K562 (cell line): ENCODE measurements around the gene PLGRKT. TPM values are rescaled to one million over a fixed set of nuclear protein-coding genes. Genes with fewer than 3 reads are reported as not detected.
A peak's percentile ranks its signal among the peaks of the same experiment; 100 is the strongest.

Experiments used
- ATAC-seq: fragments of 200-7000 bp; cut with Tn5 transposase; 3 replicates; pipeline ENCODE4 v1.9.1; 2020; ENCODE audit warnings: moderate library complexity
- BruUV-seq: library from RNA; stranded (reverse); fragments of 400-500 nt; replicated peaks from 2 replicates; lab custom pipeline; 2021; lab: Mats Ljungman, UMichigan
- CTCF ChIA-PET: fragments of 300-600 bp; formaldehyde crosslinking; extraction: SDS; loops from one replicate; lab custom pipeline; 2021; ENCODE audit warnings: low intra/inter-chr PET ratio; lab: Yijun Ruan, JAX
- POLR2A ChIA-PET: fragments of 300-600, 350-650 bp; sonication (Branson Sonifier 250); formaldehyde crosslinking; extraction: SDS; loops from one replicate; lab custom pipeline; 2021; ENCODE audit warnings: antibody characterized with exemption, inconsistent platforms; lab: Yijun Ruan, JAX
- DNase-seq, 4 experiments: peaks; one replicate each; pipeline versions ENCODE4 v3.0.0 to v3.0.0-alpha.2; 2011 to 2018; ENCODE audit warnings: low spot score in 3 of 4, mixed read lengths in 3 of 4; ENCODE audit errors: extremely low read depth in 1 of 4
- FAIRE-seq: peaks from 2 replicates; lab custom pipeline; 2011; peaks lifted over from hg19 to GRCh38; lab: Jason Lieb, UNC
- H2AFZ ChIP-seq: 2 replicates; pipeline ENCODE4 v1.6.0; 2011; ENCODE audit warnings: low read depth, low read length, control low read depth, inconsistent platforms
- H3K27ac ChIP-seq: fragments of 200-600 bp; 3 replicates; pipeline ENCODE4 v1.8.0; 2011; ENCODE audit warnings: low read depth, mild to moderate bottlenecking, control low read depth, inconsistent platforms, low read length, moderate library complexity, mixed read lengths; ENCODE audit errors: extremely low read depth
- H3K27me3 ChIP-seq, 2 experiments: fragments of 300-600 bp in 1 of 2; 2 replicates in 1 of 2; 3 replicates in 1 of 2; pipeline versions ENCODE4 v1.6.0 to v1.8.0; 2011; ENCODE audit warnings: inconsistent platforms in 2 of 2, low read length in 2 of 2, mild to moderate bottlenecking in 1 of 2, mixed read lengths in 1 of 2, moderate library complexity in 1 of 2; ENCODE audit not compliant: control insufficient read depth in 2 of 2, insufficient read depth in 2 of 2
- H3K36me3 ChIP-seq: fragments of 300-600 bp; 3 replicates; pipeline ENCODE4 v1.8.0; 2011; ENCODE audit warnings: mild to moderate bottlenecking, low read length, inconsistent platforms; ENCODE audit not compliant: control insufficient read depth, insufficient read depth
- H3K4me1 ChIP-seq, 2 experiments: fragments of 200-600 bp in 1 of 2; replicated peaks in 1 of 2; 2 replicates in 1 of 2; 3 replicates in 1 of 2; pipeline versions ENCODE4 v1.5.1 to v1.8.0; 2011; ENCODE audit warnings: inconsistent platforms in 2 of 2, low read length in 2 of 2, mild to moderate bottlenecking in 1 of 2, mixed read lengths in 1 of 2, moderate library complexity in 1 of 2; ENCODE audit not compliant: control insufficient read depth in 2 of 2, insufficient read depth in 2 of 2
- H3K4me2 ChIP-seq: 2 replicates; pipeline ENCODE4 v1.6.1; 2011; ENCODE audit warnings: low read length, control low read depth, inconsistent platforms, mixed read lengths; ENCODE audit not compliant: insufficient read depth
- H3K4me3 ChIP-seq: fragments of 200-600 bp; sonication (generic), shearing (Covaris generic); 2 replicates; pipeline ENCODE4 v1.5.1; 2016; ENCODE audit warnings: control low read depth, inconsistent platforms
- H3K79me2 ChIP-seq: fragments of 200-600 bp; 3 replicates; pipeline ENCODE4 v1.8.0; 2011; ENCODE audit warnings: low read length, inconsistent platforms; ENCODE audit not compliant: control insufficient read depth, insufficient read depth
- H3K9ac ChIP-seq, 2 experiments: 2 replicates each; pipeline versions ENCODE4 v1.6.0 to v1.6.1; 2011; ENCODE audit warnings: low read depth in 2 of 2, low read length in 2 of 2, control low read depth in 1 of 2, inconsistent platforms in 1 of 2, mild to moderate bottlenecking in 1 of 2, mixed read lengths in 1 of 2; ENCODE audit not compliant: insufficient read depth in 1 of 2
- H3K9me1 ChIP-seq: one replicate; pipeline ENCODE4 v1.6.0; 2011; ENCODE audit warnings: inconsistent platforms, mild to moderate bottlenecking, low read length, moderate library complexity; ENCODE audit not compliant: control insufficient read depth, insufficient read depth
- H3K9me3 ChIP-seq: replicated peaks from 2 replicates; pipeline ENCODE4 v1.5.1; 2011; ENCODE audit warnings: low read depth, low read length, inconsistent platforms; ENCODE audit not compliant: control insufficient read depth, insufficient read depth
- H4K20me1 ChIP-seq: replicated peaks from 2 replicates; pipeline ENCODE4 v1.6.1; 2011; ENCODE audit warnings: low read length, inconsistent platforms, mixed read lengths; ENCODE audit not compliant: control insufficient read depth, insufficient read depth
- ARID1B ChIP-seq: fragments of 450-650 bp; IDR thresholded peaks from 2 replicates; pipeline ENCODE4 v1.6.1; 2016; ENCODE audit warnings: antibody characterized with exemption, mild to moderate bottlenecking, inconsistent platforms
- ATF3 ChIP-seq, 2 experiments: fragments of 450-650 bp in 1 of 2; sonication (generic) in 1 of 2; formaldehyde crosslinking in 1 of 2; IDR thresholded peaks in 1 of 2; conservative IDR thresholded peaks in 1 of 2; 2 replicates each; pipeline versions ENCODE4 v1.6.1 to v1.8.1; 2016 to 2023; ENCODE audit warnings: mild to moderate bottlenecking in 2 of 2, moderate library complexity in 2 of 2, inconsistent platforms in 1 of 2, missing genetic modification reagents in 1 of 2
- BRD4 ChIP-seq: fragments of 200-600 bp; sonication (generic); IDR thresholded peaks from 2 replicates; pipeline ENCODE4 v1.6.1; 2017; ENCODE audit warnings: inconsistent platforms
- BRF1 ChIP-seq: IDR thresholded peaks from 3 replicates; pipeline ENCODE4 v1.6.1; 2011; ENCODE audit warnings: borderline replicate concordance, mild to moderate bottlenecking; ENCODE audit not compliant: insufficient read length; ENCODE audit errors: extremely low read depth
- C11orf30 ChIP-seq: fragments of 450-650 bp; IDR thresholded peaks from 2 replicates; pipeline ENCODE4 v1.6.1; 2016; ENCODE audit warnings: low read depth, mild to moderate bottlenecking
- CHCHD3 ChIP-seq: fragments of 250-450 bp; sonication (Bioruptor Pico); IDR thresholded peaks from 2 replicates; pipeline ENCODE4 v2.1.2; 2022; ENCODE audit warnings: mild to moderate bottlenecking
- DMBX1 ChIP-seq: fragments of 250-450 bp; sonication (Bioruptor Pico); IDR thresholded peaks from 2 replicates; pipeline ENCODE4 v1.8.0; 2022; ENCODE audit warnings: inconsistent platforms, mild to moderate bottlenecking, moderate library complexity, borderline replicate concordance
- E2F5 ChIP-seq: sonication (generic); formaldehyde crosslinking; IDR thresholded peaks from 2 replicates; pipeline ENCODE4 v1.8.0; 2022; ENCODE audit warnings: mild to moderate bottlenecking, missing genetic modification reagents
- HMG20B ChIP-seq: fragments of 250-450 bp; sonication (Bioruptor Pico); IDR thresholded peaks from 2 replicates; pipeline ENCODE4 v1.5.0; 2021; ENCODE audit warnings: mild to moderate bottlenecking
- JUND ChIP-seq, 2 experiments: IDR thresholded peaks; 2 replicates in 1 of 2; 3 replicates in 1 of 2; pipeline ENCODE4 v1.6.1; 2011; ENCODE audit warnings: borderline replicate concordance in 2 of 2, low read depth in 2 of 2, low read length in 2 of 2, improper control_type of control experiment in 1 of 2, missing biosample characterization in 1 of 2, missing genetic modification characterization in 1 of 2, missing genetic modification reagents in 1 of 2
- LCOR ChIP-seq: sonication (generic); formaldehyde crosslinking; IDR thresholded peaks from 2 replicates; pipeline ENCODE4 v1.8.0; 2022; ENCODE audit warnings: mild to moderate bottlenecking, missing genetic modification reagents
- MAFG ChIP-seq: fragments of 450-650 bp; conservative IDR thresholded peaks from 2 replicates; pipeline ENCODE4 v1.6.1; 2016; ENCODE audit warnings: missing genetic modification characterization, missing compliant biosample characterization
- MTA2 ChIP-seq: fragments of 450-650 bp; IDR thresholded peaks from 2 replicates; pipeline ENCODE4 v1.6.1; 2016; ENCODE audit warnings: low read depth
- NCOA6 ChIP-seq: fragments of 450-650 bp; IDR thresholded peaks from 2 replicates; pipeline ENCODE4 v1.6.1; 2017; ENCODE audit warnings: mild to moderate bottlenecking
- NFIX ChIP-seq: fragments of 250-450 bp; sonication (Bioruptor Pico); IDR thresholded peaks from 2 replicates; pipeline ENCODE4 v1.4.0; 2020; ENCODE audit warnings: low read depth, mild to moderate bottlenecking, moderate library complexity
- NONO ChIP-seq, 2 experiments: fragments of 200-400 bp in 1 of 2; fragments of 450-650 bp in 1 of 2; formaldehyde crosslinking in 1 of 2; IDR thresholded peaks; 2 replicates each; pipeline ENCODE4 v1.6.1; 2017; ENCODE audit warnings: low read depth in 2 of 2, mild to moderate bottlenecking in 2 of 2, moderate library complexity in 2 of 2, low read length in 1 of 2
- SMAD3 ChIP-seq: fragments of 450-650 bp; formaldehyde crosslinking; conservative IDR thresholded peaks from 2 replicates; pipeline ENCODE4 v1.4.0; 2020; ENCODE audit warnings: mild to moderate bottlenecking
- ZNF12 ChIP-seq: sonication (generic); formaldehyde crosslinking; IDR thresholded peaks from 2 replicates; pipeline ENCODE4 v1.4.0; 2020; ENCODE audit warnings: mild to moderate bottlenecking, missing genetic modification reagents
- ZNF212 ChIP-seq: fragments of 450-650 bp; formaldehyde crosslinking; IDR thresholded peaks from 2 replicates; pipeline ENCODE4 v1.4.0; 2020; ENCODE audit warnings: mild to moderate bottlenecking
- ZNF263 ChIP-seq: sonication (generic); formaldehyde crosslinking; IDR thresholded peaks from 2 replicates; pipeline ENCODE4 v1.8.0; 2022; ENCODE audit warnings: mild to moderate bottlenecking, missing genetic modification reagents, borderline replicate concordance
- ZNF316 ChIP-seq: fragments of 450-650 bp; IDR thresholded peaks from 2 replicates; pipeline ENCODE4 v1.6.1; 2016
- ZNF511 ChIP-seq: sonication (generic); formaldehyde crosslinking; IDR thresholded peaks from 2 replicates; pipeline ENCODE4 v1.8.0; 2022; ENCODE audit warnings: mild to moderate bottlenecking, missing genetic modification reagents
- WGBS: fragments of 100-300 bp; shearing (Covaris generic); methylation state at CpG from one replicate; pipeline ENCODE4 v1.1.6; 2016; ENCODE audit warnings: low coverage, mixed read lengths; ENCODE audit not compliant: insufficient coverage; ENCODE audit errors: missing lambda C conversion rate; 5-methylcytosine and 5-hydroxymethylcytosine counted together
- in situ Hi-C: fragments of 300-500 bp; cut with MboI; formaldehyde crosslinking; loops from 4 replicates; pipeline ENCODE4 v1.15.0; 2018; ENCODE audit warnings: inconsistent platforms, mixed read lengths
- intact Hi-C: fragments of 100-400 bp; cut with micrococcal nuclease; formaldehyde crosslinking; loops from 2 replicates; pipeline ENCODE4 v1.14.2; 2022
- polyA plus RNA-seq, 8 experiments: library from polyadenylated mRNA; depleted of rRNA in 4 of 8; stranded (reverse) in 5 of 8; unstranded in 3 of 8; fragments of >200 nt; fragmentation: Nextera tagmentation in 2 of 8; fragmentation: Illumina TruSeq in 1 of 8; extraction: Ambion mirVana in 2 of 8; extraction: Trizol in 1 of 8; gene quantifications; 2 replicates each; pipeline versions ENCODE4 v1.2.1 to v1.2.3, GENCODE V29; 2011 to 2014; ENCODE audit warnings: inconsistent platforms in 1 of 8, missing spikeins in 1 of 8
- total RNA-seq, 7 experiments: library from RNA; depleted of rRNA in 6 of 7; stranded (reverse); fragments of >200 nt in 6 of 7; fragmentation: Illumina TruSeq in 2 of 7; extraction: Trizol in 2 of 7; gene quantifications; 2 replicates each; pipeline versions ENCODE4 v1.2.1 to v1.2.3, GENCODE V29; 2011 to 2021; ENCODE audit warnings: low replicate concordance in 1 of 7

PLGRKT gene
- total and polyA plus RNA-seq, 9 of the 15 experiments (the other 6 are each of a cell fraction or from before 2014, with no cell fraction given) = 4.7 to 13.8 (median 6.5) TPM

DNA sequence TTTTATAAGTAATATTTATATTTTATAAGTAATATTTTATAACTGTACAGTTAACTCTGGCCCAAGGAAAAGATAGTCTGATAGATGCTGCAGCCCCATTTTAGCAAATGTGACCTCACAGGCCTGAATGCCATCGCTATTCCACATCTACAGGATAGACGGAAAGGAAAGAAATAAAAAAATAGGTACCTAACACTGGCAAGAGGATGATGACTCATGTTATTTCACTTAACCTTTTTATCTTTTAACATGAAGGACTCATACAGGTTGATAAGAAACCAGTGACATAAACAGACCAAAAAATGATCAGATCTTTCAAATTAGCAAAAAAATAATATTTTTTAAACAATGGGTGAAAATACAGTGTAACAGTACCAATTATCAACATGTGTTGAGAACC lies 15.3 kb upstream of the PLGRKT start:
- no TSS peak for BruUV-seq
- H3K27ac ChIP-seq = no peak overlapping the region
- H3K4me1 ChIP-seq = peaks cover 2 to 4% of the 10 kb centered on the region in 2 experiments; a peak in 2 of 5 replicates
- H3K27me3 ChIP-seq = no peaks in the 10 kb centered on the region
- H3K36me3 ChIP-seq = no peaks in the 10 kb centered on the region
- H3K4me2 ChIP-seq = no peak overlapping the region
- no peaks in the 10 kb centered on the region for H3K9me1 ChIP-seq
- TF ChIP-seq CHCHD3 (no peak), ARID1B (0 out of 2 replicates have a peak, but pooled peaks have one; percentile 14), ZNF316 (peak; percentile 46), MTA2 (no peak), C11orf30 (peak; percentile 48; the same call in 1 of the 2 replicates), NCOA6 (no peak), E2F5 (no peak), LCOR (no peak), NONO (IDR thresholded peaks at IDR 0.05; ENCODE audit: low read depth in 2 of 2, low read length in 1 of 2) (no peak), ATF3 (IDR thresholded peaks at IDR 0.05) (peak; percentile 55; the same call in 1 of the 2 replicates), ATF3 (CRISPR knock-in tag; conservative IDR thresholded peaks at IDR 0.05) (no peak), ZNF12 (CRISPR knock-in tag) (no peak), HMG20B (CRISPR knock-in tag) (no peak), DMBX1 (CRISPR knock-in tag) (no peak), JUND (IDR thresholded peaks at IDR 0.05; ENCODE audit: borderline replicate concordance, low read depth, low read length) (peak; percentile 21; the same call in 1 of the 2 replicates), JUND (tag; IDR thresholded peaks at IDR 0.05; ENCODE audit: borderline replicate concordance, low read depth, low read length) (peak; percentile 50; the same call in 1 of the 3 replicates), ZNF263 (no peak), MAFG (tag) (peak; percentile 24; the same call in 1 of the 2 replicates), BRD4 (no peak), SMAD3 (no peak), ZNF511 (CRISPR knock-in tag) (no peak), NFIX (CRISPR knock-in tag) (no peak), ZNF212 (CRISPR knock-in tag) (no peak), BRF1 (no peak)
- TF ChIP-seq, all 486 proteins: peak for 6
- no peak for DNase-seq
- intact Hi-C loops = loop anchor here (5.0 kb wide), 1 partner anchor 49 kb away; no protein-coding TSS in a partner anchor
- Histone ChIP-seq H3K4me3 (no peak overlapping the region), H3K9me3 (no peaks in the 10 kb centered on the region), H3K9ac (no peak overlapping the region), H3K79me2 (no peaks in the 10 kb centered on the region), H4K20me1 (no peaks in the 10 kb centered on the region), H2AFZ (no peak overlapping the region)
- POLR2A ChIA-PET = no interaction called here
- no peak for ATAC-seq
- FAIRE-seq = no peak
- in situ Hi-C loops = no loop called here
- WGBS = 29% methylated on average over 2 of the region's 2 CpGs
- CTCF ChIA-PET = no interaction called here
